Sigmoid colon (tissue), 4 donors: ENCODE results near the gene DCAF11.

Source experiments
- POLR2AphosphoS5 ChIP-seq, 4 donors: sonication (generic); formaldehyde crosslinking; IDR thresholded peaks; one replicate each; pipeline ENCODE4 v1.6.1; 2017; ENCODE audit warnings: antibody characterized with exemption in 4 of 4
- TF ChIP-seq, protein P1 (sequence below), 4 experiments: fragments of 450-650 bp in 3 of 4; fragments of 200-600 bp in 1 of 4; IDR thresholded peaks; one replicate each; pipeline ENCODE4 v1.5.1; 2016 to 2019; ENCODE audit warnings: antibody characterized with exemption in 4 of 4, mild to moderate bottlenecking in 3 of 4, moderate library complexity in 2 of 4

DNA sequence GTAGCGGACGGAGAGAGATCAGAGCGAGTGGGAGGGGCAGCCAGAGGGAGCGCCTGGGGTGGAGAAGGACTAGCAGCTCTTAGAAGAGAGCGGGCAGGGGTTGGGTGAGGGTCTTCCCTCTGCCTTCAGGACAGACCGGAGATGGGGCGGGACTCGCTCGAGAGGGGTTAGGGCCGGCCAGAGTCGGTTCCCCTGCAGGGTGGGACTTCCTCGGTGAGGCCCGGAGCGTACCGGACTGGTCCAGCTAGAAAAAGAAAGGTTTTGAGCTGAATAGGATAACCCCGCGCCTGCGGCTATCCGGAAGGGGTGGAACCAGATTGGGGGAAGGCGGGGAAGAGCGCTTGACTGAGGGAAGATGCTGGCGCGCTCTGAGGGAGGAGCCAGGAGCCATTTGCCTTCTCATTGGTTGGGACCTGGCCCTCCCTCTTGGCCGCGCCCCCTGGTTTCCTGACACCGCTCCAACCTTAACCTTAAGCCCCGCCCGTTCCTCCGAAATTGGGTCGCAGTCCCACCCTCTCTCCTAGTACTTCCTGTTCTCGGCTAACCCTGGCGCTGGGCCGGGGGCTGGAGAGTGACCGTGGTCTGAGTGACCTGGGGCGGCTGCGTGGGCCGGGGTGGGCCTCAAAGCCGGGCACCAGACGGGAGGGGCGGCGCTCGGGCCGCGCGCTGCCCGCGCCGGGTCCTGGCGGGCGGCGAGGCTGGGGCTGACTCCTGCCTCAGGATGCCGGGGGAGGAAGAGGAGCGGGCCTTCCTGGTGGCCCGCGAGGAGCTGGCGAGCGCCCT is 32.6 kb downstream of the DCAF11 start, which contains the start of gene RNF31:
- TF ChIP-seq, protein P1, sequence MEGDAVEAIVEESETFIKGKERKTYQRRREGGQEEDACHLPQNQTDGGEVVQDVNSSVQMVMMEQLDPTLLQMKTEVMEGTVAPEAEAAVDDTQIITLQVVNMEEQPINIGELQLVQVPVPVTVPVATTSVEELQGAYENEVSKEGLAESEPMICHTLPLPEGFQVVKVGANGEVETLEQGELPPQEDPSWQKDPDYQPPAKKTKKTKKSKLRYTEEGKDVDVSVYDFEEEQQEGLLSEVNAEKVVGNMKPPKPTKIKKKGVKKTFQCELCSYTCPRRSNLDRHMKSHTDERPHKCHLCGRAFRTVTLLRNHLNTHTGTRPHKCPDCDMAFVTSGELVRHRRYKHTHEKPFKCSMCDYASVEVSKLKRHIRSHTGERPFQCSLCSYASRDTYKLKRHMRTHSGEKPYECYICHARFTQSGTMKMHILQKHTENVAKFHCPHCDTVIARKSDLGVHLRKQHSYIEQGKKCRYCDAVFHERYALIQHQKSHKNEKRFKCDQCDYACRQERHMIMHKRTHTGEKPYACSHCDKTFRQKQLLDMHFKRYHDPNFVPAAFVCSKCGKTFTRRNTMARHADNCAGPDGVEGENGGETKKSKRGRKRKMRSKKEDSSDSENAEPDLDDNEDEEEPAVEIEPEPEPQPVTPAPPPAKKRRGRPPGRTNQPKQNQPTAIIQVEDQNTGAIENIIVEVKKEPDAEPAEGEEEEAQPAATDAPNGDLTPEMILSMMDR (IDR thresholded peaks at IDR 0.05), result no peak
- TF ChIP-seq POLR2AphosphoS5 (IDR thresholded peaks at IDR 0.05), result peak; percentile 63 to 85 (median 75)
